OCI-LY3 (cell line): ENCODE results near the gene PHLDB3.

ENCODE experiments used
- H2AFZ ChIP-seq: fragments of 200-600, 300-600 bp; shearing (Covaris generic); 2 replicates; pipeline ENCODE4 v1.6.0; 2014; ENCODE audit warnings: antibody characterized with exemption, low read depth, low read length
- H3K27ac ChIP-seq: fragments of 200-600, 300-600 bp; sonication (generic); 2 replicates; pipeline ENCODE4 v1.5.1; 2014; ENCODE audit warnings: mild to moderate bottlenecking, low read length, moderate library complexity, mixed read lengths
- H3K27me3 ChIP-seq: fragments of 200-600, 300-600 bp; sonication (generic); 2 replicates; pipeline ENCODE4 v1.6.1; 2014; ENCODE audit warnings: low read depth, low read length, mixed read lengths
- H3K36me3 ChIP-seq: fragments of 200-600, 300-600 bp; sonication (generic); replicated peaks from 2 replicates; pipeline ENCODE3; 2014; ENCODE audit warnings: low read depth, low read length, mixed read lengths
- H3K4me1 ChIP-seq: fragments of 300-600, 200-600 bp; sonication (generic); 2 replicates; pipeline ENCODE4 v1.6.1; 2014; ENCODE audit warnings: low read length, mixed read lengths
- H3K4me2 ChIP-seq: fragments of 200-600, 300-600 bp; sonication (generic); 2 replicates; pipeline ENCODE4 v1.6.1; 2014; ENCODE audit warnings: low read length, mixed read lengths
- H3K4me3 ChIP-seq: fragments of 300-600, 200-600 bp; sonication (generic); 2 replicates; pipeline ENCODE4 v1.5.1; 2014; ENCODE audit warnings: antibody characterized with exemption, mild to moderate bottlenecking, low read length, moderate library complexity
- H3K79me2 ChIP-seq: fragments of 300-600, 200-600 bp; shearing (Covaris generic); 2 replicates; pipeline ENCODE4 v1.6.1; 2014; ENCODE audit warnings: mild to moderate bottlenecking, low read length, mixed read lengths
- H3K9ac ChIP-seq: fragments of 300-600, 200-600 bp; shearing (Covaris generic); 2 replicates; pipeline ENCODE4 v1.6.0; 2014; ENCODE audit warnings: mild to moderate bottlenecking, low read length, moderate library complexity
- H3K9me3 ChIP-seq: fragments of 200-600, 300-600 bp; shearing (Covaris generic); 2 replicates; pipeline ENCODE4 v1.6.1; 2014; ENCODE audit warnings: low read length, mixed read lengths; ENCODE audit not compliant: insufficient read depth
- H4K20me1 ChIP-seq: fragments of 200-600, 300-600 bp; sonication (generic); 2 replicates; pipeline ENCODE4 v1.6.1; 2016; ENCODE audit warnings: low read length, mixed read lengths; ENCODE audit not compliant: insufficient read depth
- CTCF ChIP-seq: fragments of 200-600, 300-600 bp; sonication (generic); IDR thresholded peaks from 2 replicates; pipeline ENCODE4 v1.5.1; 2014; ENCODE audit warnings: antibody characterized with exemption, low read length, low read depth
- EZH2phosphoT487 ChIP-seq: fragments of 200-600 bp; shearing (Covaris generic); IDR thresholded peaks from 2 replicates; pipeline ENCODE4 v1.6.1; 2018; ENCODE audit warnings: antibody characterized with exemption, mixed run types, low read depth

PHLDB3 gene

DNA sequence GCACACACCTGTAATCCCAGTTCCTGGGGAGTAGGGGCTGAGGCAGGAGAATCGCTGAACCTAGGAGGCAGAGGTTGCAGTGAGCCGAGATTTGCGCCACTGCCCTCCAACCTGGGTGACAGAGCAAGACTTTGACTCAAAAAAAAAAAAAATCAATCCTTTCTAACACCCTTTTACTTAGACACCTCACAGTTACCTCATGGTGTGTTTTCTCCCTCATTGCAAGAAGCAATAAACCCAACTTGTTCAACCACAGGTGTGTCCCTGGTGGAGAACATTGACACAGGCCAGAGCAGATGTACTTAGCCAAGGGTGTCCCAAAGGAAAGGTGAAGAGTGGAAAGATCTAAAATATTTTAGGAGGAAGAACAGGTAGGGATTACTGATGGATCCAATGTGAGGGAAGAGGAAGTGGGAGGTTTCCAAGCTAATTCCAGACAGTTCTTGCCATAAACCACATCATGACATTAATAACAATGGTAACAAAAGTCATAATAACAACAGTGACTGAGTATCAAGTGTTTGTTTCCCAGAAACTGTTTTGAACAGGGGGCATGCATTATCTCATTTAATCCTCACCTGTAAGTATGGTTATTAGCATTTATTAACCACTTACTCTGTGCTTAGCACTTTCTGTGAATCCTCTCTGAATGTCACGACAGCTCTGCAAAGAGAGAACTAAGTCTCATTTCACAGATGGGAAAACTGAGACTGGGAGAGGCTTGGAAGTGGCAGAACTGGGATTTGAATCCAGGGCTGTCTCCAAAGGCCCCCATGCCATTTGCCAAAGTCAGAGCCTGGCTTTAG lies 36.0 kb downstream of the PHLDB3 start:
- Histone ChIP-seq H4K20me1 (no peaks in the 10 kb centered on the region), H3K9me3 (no peaks in the 10 kb centered on the region), H3K4me1 (no peaks in the 10 kb centered on the region), H3K27ac (no peak overlapping the region), H3K27me3 (no peaks in the 10 kb centered on the region), H3K36me3 (peaks cover 1% of the 10 kb centered on the region), H2AFZ (no peak overlapping the region), H3K9ac (no peak overlapping the region), H3K4me3 (no peak overlapping the region), H3K79me2 (no peaks in the 10 kb centered on the region), H3K4me2 (no peak overlapping the region)
- TF ChIP-seq EZH2phosphoT487 (no peak), CTCF (no peak)

- H3K4me2 ChIP-seq, result no peak overlapping the region
- H3K9me3 ChIP-seq, result no peaks in the 10 kb centered on the region
- H3K27me3 ChIP-seq, result no peaks in the 10 kb centered on the region
- no peaks in the 10 kb centered on the region for H3K36me3 ChIP-seq
- H2AFZ ChIP-seq, result no peak overlapping the region
- H3K27ac ChIP-seq, result no peak overlapping the region
- H4K20me1 ChIP-seq, result no peaks in the 10 kb centered on the region
- no peaks in the 10 kb centered on the region for H3K4me1 ChIP-seq
- TF ChIP-seq EZH2phosphoT487 (no peak), CTCF (no peak)
- H3K9ac ChIP-seq, result no peak overlapping the region
- H3K79me2 ChIP-seq, result no peaks in the 10 kb centered on the region
- H3K4me3 ChIP-seq, result no peak overlapping the region
Measured at GRCh38 chr19:43467730-43468129, 36.8 kb downstream of the PHLDB3 start.

GRCh38 chr19:43467276-43467675 lies 37.3 kb downstream of the PHLDB3 start:
- no peak overlapping the region for H2AFZ ChIP-seq
- H3K4me2 ChIP-seq, result no peak overlapping the region
- H3K79me2 ChIP-seq, result no peaks in the 10 kb centered on the region
- H4K20me1 ChIP-seq, result no peaks in the 10 kb centered on the region
- H3K27me3 ChIP-seq, result no peaks in the 10 kb centered on the region
- H3K27ac ChIP-seq, result no peak overlapping the region
- no peak overlapping the region for H3K4me3 ChIP-seq
- no peaks in the 10 kb centered on the region for H3K4me1 ChIP-seq
- TF ChIP-seq EZH2phosphoT487 (no peak), CTCF (no peak)
- no peaks in the 10 kb centered on the region for H3K9me3 ChIP-seq
- H3K36me3 ChIP-seq, result no peaks in the 10 kb centered on the region
- H3K9ac ChIP-seq, result no peak overlapping the region

- H3K9ac ChIP-seq, result no peak overlapping the region
- no peak overlapping the region for H2AFZ ChIP-seq
- H4K20me1 ChIP-seq, result no peaks in the 10 kb centered on the region
- H3K36me3 ChIP-seq, result no peaks in the 10 kb centered on the region
- TF ChIP-seq CTCF (no peak), EZH2phosphoT487 (no peak)
- H3K27ac ChIP-seq, result no peak overlapping the region
- H3K4me3 ChIP-seq, result no peak overlapping the region
- no peaks in the 10 kb centered on the region for H3K79me2 ChIP-seq
- no peaks in the 10 kb centered on the region for H3K4me1 ChIP-seq
- H3K4me2 ChIP-seq, result no peak overlapping the region
- H3K27me3 ChIP-seq, result no peaks in the 10 kb centered on the region
- no peaks in the 10 kb centered on the region for H3K9me3 ChIP-seq
Measured at GRCh38 chr19:43466793-43467192, 37.8 kb downstream of the PHLDB3 start.
